Measurements from ENCODE around the gene CDKN1B.

GRCh38 chr12:12701457-12701856 is 15.7 kb upstream of the CDKN1B start:
- TF ChIP-seq GATA2 (IDR thresholded peaks at IDR 0.05; ENCODE audit: low read depth, low read length) = no peak
- no peak for TF ChIP-seq GATA3 (IDR thresholded peaks at IDR 0.05; ENCODE audit: low read depth, low read length)
